Putamen (tissue), 1 donor: Measurements from ENCODE around the gene ZNF732.
"Not testable (repeated sequence)": the region's sequence is repeated elsewhere in the genome, so short reads cannot be mapped to it uniquely, and the experiment has no call there.

ENCODE experiments used
- DNase-seq: peaks from one replicate; pipeline ENCODE4 v3.0.0-alpha.2; 2016; ENCODE audit warnings: low spot score

Gene ZNF732

DNA sequence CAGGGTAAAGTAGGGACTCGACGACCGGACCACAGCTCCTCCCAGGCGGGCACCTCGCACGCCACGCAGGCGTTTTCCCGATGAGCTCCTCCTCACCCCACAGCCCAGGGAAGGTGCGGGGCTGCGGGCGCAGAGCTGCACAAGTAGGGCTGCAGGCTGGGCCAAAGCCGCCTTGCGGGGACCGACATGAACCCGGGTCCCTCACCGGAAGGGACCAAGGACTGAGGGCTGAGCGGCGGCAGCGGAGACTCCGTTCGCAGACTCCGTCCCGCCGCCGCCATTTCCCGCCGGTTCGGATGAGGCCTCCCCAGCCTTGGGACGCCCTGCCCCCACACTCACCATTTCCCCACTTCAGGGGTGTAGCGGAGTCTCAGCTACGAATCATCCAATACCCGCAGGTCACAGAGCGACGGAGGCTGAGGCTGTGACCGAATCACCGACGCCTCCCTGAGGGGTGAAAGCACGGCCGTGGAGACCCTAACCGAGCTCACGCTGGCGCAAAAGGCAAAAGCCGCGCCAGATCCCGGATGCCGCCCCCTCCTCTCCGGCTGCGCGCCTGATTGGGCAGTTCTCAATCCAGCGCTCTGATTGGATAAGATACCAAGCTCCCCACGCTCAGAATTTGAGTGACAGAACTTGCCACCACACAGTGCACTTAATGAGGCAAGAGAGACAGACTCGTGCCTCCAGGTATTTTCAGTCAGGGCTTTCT lies at the start of gene ZNF732:
Gene ZNF732 (minus strand): TSS at position 506 of the 712 bp plus-strand sequence. CDS start 164 bp downstream, at position 342.
- DNase-seq: peak; percentile 74

DNA sequence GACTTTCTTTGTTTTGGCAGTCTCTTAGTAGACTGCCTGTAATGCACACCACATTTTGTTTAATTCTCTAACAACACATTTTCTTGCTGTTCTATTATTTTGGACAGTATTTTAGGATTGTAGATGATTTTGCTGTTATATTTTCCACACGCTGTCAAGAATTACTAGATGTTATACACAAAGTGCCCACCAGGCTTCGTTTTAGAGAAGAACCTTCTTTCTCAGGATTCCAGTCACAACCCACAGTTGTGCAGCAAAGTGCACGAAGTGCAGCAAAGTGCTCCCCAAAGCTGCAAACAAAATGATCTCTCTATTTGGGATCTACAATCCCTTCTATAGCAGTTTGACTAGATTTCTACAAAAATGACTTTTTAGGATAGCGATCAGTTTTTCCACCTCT lies 34.7 kb upstream of the ZNF732 start:
- DNase-seq: no peak

DNA sequence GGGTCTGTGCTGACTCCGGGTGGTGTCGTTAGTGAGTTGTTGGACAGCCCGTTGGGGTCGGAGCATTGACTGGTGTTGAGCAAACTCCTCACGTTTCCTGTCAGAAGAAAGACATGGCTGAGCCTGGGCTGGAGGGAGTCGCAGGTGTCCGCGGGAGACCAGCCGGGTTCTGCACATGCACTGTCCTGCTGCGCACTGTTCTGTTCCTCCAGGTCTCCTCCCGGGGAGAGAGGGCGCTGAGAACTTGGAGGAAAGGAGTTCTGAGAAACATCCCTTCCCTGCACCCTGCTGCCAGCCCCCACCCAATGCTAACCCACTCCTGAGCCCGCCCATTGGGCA lies 33.5 kb upstream of the ZNF732 start:
- no peak for DNase-seq

DNA sequence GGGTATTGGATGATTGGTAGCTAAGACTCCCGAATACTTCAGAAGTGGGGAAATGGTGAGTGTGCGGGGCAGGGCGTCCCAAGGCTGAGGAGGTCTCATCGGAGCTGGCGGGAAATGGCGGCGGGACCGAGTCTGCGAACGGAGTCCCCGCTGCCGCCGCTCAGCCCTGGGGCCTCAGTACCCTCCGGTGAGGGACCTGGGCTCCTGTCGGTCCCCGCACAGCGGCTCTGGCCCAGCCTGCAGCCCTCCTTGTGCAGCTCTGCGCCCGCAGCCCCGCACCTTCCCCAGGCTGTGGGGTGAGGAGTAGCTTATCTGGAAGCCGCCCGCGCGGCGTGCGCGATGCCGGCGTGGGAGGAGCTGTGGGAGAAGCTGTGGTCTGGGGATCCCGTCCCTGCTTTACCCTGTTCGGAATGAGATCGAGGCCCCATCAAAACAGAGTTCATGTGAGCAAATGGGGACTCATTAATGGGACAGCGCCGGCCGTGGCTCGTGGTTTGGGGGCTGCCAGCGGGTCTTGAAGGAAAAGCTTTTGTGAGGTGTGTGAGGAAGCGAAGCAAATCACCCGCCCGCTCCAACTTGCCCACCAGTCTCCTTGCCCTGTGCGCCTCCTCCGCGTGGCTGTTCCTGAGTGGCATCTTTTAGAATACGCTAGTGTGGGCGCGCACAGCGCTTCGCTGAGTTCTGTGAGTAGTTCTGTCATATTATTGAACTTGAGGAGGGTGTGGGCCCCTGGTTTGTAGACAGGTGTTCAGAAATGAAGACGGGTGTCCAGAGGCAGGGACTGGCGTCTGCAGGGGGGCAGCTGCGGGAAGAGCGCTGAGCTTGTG lies 32.9 kb upstream of the ZNF732 start:
- DNase-seq: peak; percentile 47

DNA sequence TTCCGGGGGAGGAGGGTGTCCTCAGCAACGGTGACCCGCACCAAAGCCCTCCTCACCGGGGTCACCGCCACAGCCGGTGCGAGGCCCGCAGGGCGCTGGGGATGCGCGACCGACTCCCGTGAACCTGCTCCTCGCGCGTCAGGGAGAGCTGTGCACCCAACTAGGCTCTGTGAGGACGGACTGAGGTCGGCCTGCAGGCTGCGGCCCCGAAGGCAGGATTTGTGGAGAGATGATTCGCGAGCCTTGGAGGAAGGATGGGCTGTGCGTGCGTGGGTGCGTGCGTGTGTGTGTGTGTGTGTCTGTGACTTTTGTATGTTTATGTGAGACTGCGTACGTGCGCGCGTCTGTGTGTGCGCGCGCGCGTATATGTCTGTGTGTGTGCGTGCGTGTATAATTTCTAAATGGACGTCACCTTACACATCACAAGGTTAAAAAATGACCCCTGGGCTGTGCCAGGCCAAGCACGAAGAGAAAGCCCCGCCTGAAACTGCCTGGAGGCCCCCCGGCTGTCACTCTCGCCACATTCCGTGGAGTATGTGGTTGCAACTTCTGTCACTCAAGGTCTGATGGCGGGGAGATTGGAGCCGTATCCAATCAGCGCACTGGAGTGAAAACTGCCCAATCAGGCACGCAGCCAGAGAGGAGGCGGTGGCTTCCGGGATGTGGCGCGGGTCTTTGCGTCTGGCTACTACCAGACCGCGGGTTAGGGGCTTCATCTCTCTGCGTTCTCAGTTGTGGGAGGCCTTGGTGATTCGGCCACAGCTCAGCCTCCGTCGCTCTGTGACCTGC lies 32.1 kb upstream of the ZNF732 start, which contains the start of gene ZNF141:
Gene ZNF141 (plus strand): TSS at position 672 of the 789 bp plus-strand sequence. CDS start 170 bp downstream, outside the sequence.
- peak; percentile 98 for DNase-seq

DNA sequence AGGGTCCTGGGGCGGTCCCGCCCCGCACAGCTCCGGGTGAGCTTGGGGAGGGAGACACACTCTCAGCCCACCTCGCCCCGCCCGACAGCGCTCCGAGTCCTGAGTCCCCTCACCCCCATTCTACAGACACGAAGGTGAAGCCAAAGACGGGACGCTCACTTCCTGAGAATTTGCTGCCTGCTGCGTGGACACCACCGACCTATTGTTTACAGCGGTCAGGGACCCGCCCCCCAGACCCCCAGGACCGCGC lies 31.5 kb upstream of the ZNF732 start:
- DNase-seq: no peak

DNA sequence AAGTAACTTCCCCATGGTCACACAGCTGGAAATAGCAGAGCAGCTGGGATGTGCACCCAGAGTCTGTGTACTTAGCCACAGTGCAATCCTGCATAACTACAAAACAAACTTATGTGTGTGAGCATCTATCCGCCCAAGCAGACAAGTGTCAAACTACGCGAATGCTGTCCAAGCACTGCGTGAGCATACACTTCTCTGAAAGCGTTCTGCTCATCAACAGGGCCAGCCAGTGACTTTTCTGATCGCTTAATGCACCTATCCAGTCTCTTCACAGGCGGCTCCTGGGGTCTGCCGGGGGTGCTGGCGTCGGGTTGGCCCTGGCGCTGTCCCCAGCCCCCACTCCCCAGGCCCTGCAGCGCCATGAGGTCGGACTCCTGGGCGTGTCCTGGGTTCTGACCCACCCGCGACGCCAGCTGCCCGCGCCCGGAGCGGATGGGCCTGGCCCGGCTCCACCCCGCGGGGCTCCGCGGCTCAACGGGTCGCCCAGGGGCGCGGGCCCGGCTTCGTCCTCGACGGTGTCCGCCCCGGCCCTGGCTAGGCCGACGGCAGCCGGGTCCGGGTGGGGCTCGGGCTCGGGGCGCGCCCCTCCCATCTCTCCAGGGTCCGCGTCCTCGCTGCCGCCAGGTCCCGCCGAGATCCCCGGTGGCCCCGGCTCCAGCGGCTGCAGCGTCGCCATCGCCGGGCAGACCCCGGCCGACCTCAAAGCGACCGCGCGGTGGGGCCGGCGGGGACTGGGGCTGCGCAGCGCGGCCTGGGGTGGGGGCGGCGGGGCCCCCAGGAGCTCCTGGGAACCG lies 31.0 kb upstream of the ZNF732 start:
- no peak for DNase-seq

DNA sequence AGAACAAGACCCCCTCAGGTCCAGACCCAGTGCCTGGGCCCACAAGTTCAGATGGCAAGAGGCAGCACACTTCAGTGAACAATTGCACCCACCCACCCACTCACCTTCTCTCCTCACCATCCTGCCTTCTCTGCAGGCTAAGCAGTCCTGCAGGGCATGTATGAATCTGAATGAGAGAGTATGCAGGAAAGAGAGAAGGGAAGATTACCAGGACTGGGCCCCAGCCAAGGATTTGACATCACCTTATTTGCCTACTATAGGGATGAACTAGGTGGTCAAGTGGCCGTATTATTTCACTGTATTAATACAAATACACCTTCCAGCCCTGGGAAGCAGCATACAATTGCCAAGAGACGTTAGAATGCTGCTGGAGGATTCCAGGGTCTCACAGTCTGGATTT lies 30.2 kb upstream of the ZNF732 start:
- DNase-seq: no peak

DNA sequence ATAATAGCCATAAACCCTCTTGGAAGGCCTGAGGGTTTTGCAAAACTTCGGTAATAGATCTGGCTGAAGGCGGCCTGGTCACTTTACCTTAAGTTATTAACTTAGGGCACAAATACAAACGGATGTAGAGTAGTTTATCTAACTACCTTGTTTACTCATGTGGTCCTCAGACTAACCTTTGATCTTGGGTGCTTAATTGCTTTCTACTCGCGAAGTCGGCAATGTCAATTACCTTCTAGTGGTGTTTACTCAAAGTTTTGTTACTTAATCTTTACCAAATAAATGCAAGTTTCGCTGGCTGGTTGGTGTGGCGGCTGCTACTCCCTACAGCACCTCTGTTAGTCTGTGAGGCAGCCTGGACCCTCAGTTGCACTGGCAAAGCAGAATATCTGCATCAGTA lies 23.5 kb upstream of the ZNF732 start:
- DNase-seq: no peak

DNA sequence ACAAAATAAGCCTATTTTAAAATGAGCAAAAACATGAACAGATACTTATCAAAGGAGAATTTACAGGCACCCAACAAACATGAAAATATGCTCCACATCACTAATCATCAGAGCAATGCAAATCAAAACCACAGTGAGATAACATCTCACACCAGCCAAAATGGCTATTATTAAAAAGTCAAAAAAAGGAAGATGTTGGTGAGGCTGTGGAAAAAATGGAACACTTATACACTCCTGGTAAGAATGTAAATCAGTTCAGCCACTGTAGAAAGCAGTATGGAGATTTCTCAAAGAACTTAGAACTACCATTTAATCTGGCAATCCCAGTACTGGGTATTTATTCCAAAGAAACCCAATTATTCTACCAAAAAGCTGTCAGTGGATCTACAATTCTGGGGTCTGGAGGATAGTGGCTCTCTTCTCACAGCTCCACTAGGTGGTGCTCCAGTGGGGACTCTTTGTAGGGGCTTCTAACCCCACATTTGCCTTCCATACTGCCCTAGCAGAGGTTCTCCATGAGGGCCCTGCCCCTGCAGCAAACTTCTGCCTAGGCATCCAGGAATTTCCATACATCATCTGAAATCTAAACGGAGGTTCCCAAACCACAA lies 9.1 kb upstream of the ZNF732 start:
- no peak for DNase-seq

DNA sequence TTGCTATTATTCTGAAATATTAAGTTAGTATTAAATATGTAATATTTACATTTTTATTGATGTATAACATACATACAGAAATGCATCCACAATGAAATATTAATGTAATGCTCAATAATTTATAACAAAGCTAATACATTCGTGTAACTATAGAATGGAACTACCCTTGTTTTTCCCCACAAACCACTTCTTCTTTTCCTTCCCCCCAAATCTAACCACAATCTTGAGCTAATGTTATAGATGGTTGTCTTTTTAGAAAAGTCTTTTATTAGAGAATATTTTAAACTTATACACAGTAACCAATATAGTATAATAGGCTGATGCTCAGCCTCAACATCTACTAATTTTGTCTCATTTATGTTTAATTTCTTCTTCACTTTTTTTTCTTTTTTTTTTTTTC lies 4.5 kb upstream of the ZNF732 start:
- DNase-seq: no peak

DNA sequence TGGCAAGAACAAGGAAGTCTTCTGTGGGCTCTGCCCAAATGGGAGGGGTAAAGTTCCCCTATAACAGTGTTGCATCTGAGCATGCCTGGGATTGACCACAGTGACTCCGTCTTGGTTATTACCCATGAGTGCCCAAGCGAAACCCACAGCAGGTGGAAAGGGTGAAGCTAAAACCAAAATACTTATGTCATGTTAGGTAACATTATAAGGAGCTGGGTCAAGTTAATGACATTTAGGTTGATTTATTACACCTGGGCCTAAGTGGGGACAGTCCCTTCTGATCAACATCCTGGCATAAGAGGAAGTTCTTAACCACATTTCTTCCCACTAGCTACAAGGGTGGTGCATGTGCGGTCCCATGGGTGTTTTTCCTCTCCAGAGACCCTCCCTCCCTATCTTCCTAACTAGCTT lies 1.3 kb upstream of the ZNF732 start:
- no peak for DNase-seq

DNA sequence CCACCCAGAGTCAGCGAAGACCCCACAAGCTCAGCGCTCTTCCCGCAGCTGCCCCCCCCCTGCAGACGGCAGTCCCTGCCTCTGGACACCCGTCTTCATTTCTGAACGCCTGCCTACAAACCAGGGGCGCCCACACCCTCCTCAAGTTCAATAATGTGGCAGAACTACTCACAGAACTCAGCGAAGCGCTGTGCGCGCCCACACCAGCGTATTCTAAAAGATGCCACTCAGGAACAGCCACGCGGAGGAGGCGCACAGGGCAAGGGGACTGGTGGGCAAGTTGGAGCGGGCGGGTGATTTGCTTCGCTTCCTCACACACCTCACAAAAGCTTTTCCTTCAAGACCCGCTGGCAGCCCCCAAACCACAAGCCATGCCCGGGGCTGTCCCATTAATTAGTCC lies 758 bp downstream of the ZNF732 start:
- DNase-seq: peak; percentile 28

DNA sequence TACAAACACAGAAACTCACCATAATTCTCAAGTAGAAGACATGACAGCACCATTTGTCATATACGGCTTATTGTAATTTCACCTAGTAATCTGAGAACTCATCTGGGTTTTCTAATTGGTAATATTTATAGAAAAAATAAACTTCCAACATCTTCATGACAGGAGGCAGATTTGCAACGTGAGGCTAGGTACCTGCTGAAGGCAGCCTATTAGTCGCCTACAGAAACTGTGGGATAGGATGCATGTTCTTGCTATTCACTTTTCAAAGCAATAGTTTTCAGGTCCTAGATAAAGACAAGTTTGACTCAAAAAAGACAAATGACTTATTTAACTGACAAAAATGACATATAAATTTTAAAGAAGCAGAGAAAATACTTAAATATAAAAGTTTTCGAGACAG lies 2.9 kb downstream of the ZNF732 start:
- peak; percentile 51 for DNase-seq

DNA sequence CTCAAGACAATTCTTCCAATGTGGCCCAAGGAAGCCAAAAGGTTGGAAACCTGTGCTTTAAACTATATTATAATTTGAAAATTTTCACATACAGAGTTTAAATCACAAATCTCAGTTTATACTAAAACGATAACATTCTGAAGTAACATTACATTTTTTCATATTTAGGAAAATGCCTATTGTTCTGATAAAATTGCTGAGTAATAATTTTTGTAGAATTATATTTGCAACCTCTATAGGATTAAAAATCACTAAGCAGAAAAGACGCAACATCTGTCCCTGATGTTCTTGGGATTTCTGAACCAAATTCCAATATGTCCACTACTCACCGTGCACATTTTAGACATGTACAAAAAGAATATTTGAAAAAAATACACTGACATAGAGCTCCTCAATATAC lies 10.5 kb downstream of the ZNF732 start:
- DNase-seq: no peak

DNA sequence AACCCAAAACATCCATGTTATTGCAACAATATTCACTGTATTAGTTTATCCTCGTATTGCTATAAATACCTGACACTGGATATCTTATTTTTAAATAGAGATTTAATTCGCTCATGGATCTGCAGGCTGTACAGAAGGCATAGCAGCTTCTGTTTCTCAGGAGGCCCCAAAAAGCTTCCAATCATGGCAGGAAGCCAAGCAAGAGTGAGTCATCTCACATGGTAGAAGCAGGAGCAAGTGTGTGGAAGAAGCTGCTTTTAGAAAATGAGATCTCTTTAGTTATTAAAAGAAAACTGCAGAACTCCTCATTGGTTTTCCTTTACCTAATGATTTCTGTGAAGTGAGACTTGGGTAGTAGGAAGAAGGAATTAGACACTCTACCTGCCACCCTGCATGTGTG lies 16.4 kb downstream of the ZNF732 start:
- peak; percentile 53 for DNase-seq

DNA sequence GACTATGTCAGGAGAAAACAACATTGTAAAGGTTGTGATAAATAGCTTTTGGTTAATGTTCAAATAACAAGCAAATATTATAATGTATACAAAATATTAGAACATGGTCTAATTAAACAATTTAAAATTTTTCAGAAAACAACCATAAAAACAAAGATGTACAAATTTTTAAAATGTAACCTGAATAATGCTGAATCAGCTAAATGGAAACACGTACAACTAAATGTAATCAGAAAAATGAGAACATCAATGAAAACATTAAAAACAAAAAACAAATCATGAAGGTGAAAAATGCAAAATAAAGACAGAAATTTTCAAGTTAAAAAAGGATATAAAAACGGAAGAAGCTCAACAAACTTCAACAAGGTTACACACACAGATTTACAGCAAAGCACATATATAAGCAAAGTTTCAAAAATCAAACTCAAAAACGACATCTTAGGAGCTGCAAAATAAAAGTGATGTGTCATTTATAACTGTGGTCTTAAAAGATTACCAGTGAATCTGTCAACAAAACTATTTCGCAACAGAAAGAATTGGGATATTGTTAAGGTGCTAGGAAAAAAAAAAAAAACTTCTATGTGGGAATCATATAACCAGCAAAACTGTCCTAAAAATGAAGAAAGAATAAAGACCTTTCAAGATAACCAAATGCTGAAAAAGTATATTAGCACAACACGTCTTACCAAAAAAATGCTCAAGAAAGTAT lies 31.8 kb downstream of the ZNF732 start:
- no peak for DNase-seq

DNA sequence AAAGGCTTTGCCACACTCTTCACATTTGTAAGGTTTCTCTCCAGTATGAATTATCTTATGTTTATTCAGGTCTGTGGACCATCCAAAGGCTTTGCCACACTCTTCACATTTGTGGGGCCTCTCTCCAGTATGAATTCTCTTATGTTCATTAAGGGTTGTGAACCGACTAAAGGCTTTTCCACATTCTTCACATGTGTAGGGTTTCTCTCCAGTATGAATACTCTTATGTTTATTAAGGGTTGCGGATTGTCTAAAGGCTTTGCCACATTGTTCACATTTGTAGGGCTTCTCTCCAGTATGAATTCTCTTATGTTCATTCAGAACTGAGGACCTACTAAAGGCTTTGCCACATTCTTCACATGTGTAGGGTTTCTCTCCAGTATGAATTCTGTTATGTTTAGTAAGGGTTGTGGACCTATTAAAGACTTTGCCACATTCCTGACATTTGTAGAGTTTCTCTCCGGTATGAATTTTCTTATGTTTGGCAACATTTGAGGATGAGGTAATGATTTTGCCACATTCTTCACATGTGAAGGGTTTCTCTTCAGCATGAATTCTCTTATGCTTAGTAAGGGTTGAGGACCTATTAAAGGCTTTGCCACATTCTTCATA lies 33.7 kb downstream of the ZNF732 start:
- no peak for DNase-seq

DNA sequence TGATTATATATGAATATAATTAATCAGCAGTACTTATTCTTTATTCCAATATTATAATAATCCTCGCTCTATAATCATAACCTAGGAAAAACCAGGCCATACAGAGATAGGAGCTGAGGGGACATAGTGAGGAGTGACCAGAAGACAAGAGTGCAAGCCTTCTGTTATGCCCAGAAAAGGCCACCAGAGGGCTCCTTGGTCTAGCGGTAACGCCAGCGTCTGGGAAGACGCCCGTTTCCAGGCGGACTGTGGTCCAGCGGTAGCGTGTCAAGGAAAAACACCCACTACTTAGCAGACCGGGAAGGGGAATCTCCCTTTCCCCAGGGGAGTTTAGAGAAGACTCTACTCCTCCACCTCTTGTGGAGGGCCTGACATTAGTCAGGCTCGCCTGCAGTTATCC lies 46.0 kb downstream of the ZNF732 start:
- not testable (repeated sequence) for DNase-seq

DNA sequence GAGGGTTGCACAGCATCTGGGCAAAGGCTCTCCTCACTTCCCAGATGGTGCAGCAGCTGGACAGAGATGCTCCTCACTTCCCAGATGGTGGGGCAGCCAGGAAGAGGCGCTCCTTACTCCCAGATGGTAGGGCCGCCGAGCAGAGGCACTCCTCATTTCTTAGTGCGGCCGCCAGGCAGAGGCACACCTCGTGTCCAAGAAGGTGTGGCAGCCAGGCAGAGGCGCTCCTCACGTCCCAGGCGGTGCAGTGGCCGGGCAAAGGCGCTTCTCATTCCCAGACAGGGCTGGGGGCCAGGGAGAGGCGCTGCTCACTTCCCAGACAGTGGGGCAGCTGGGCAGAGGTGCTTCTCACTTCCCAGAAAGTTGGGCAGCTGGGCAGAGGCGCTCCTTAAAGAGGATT lies 48.8 kb downstream of the ZNF732 start:
- DNase-seq: no peak
